B cell (primary cell): ENCODE data around the gene KIAA1217.

Experiments used
- EZH2 ChIP-seq: IDR thresholded peaks from 2 replicates; pipeline ENCODE4 v1.6.1; 2012; ENCODE audit warnings: borderline replicate concordance, low read depth, mild to moderate bottlenecking, moderate library complexity, low read length; ENCODE audit not compliant: insufficient read depth, poor library complexity, severe bottlenecking
- TF ChIP-seq, protein P1 (sequence below): fragments of 200-600 bp; IDR thresholded peaks from one replicate; pipeline ENCODE4 v1.8.0; 2022; ENCODE audit warnings: antibody characterized with exemption, mild to moderate bottlenecking

DNA sequence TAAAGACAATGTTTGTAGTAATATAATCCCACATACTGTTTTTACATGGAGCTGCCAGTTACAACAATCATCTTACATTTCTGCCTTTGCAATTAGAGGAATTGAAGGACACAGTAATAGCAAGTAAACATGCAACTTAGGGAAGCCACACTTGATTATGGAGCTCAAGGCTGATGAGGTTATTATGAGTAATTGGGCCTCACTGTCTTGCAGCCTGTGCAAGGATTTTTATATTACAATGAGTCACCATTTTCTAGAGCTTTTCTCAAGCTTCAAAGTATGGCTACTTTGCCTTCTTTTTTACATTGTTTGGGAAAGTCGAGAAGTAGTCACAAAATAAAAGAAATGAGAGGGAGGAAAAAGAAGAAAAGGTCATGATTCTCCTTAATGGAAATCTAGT is 226.4 kb downstream of the KIAA1217 start:
- TF ChIP-seq, protein P1, sequence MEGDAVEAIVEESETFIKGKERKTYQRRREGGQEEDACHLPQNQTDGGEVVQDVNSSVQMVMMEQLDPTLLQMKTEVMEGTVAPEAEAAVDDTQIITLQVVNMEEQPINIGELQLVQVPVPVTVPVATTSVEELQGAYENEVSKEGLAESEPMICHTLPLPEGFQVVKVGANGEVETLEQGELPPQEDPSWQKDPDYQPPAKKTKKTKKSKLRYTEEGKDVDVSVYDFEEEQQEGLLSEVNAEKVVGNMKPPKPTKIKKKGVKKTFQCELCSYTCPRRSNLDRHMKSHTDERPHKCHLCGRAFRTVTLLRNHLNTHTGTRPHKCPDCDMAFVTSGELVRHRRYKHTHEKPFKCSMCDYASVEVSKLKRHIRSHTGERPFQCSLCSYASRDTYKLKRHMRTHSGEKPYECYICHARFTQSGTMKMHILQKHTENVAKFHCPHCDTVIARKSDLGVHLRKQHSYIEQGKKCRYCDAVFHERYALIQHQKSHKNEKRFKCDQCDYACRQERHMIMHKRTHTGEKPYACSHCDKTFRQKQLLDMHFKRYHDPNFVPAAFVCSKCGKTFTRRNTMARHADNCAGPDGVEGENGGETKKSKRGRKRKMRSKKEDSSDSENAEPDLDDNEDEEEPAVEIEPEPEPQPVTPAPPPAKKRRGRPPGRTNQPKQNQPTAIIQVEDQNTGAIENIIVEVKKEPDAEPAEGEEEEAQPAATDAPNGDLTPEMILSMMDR = no peak
- no peak for TF ChIP-seq EZH2
